H9 (cell line): ENCODE data around the gene SNORC. TPM values are rescaled to one million over a fixed set of nuclear protein-coding genes. Genes with fewer than 3 reads are reported as not detected.
A peak's percentile ranks its signal among the peaks of the same experiment; 100 is the strongest.

Source experiments
- DNase-seq: peaks from one replicate; pipeline ENCODE4 v3.0.0-alpha.2; 2017
- H2AFZ ChIP-seq: one replicate; pipeline ENCODE4 v1.6.1; 2013; ENCODE audit warnings: mild to moderate bottlenecking, low read length, control low read depth, moderate library complexity
- H2AK5ac ChIP-seq: 2 replicates; pipeline ENCODE4 v1.6.1; 2013; ENCODE audit warnings: low read length, control low read depth, mixed read lengths; ENCODE audit not compliant: insufficient read length
- H2BK120ac ChIP-seq: one replicate; pipeline ENCODE4 v1.6.1; 2013; ENCODE audit warnings: low read depth, mild to moderate bottlenecking, low read length, control low read depth, inconsistent platforms; ENCODE audit not compliant: poor library complexity, severe bottlenecking
- H2BK12ac ChIP-seq: 2 replicates; pipeline ENCODE4 v1.6.1; 2013; ENCODE audit warnings: low read length, control low read depth, mixed read lengths, low read depth; ENCODE audit not compliant: insufficient read length
- H2BK15ac ChIP-seq: 2 replicates; pipeline ENCODE4 v1.6.1; 2013; ENCODE audit warnings: low read depth, low read length, control low read depth
- H2BK20ac ChIP-seq: one replicate; pipeline ENCODE4 v1.6.1; 2013; ENCODE audit warnings: low read depth, mild to moderate bottlenecking, low read length, control low read depth, inconsistent platforms; ENCODE audit not compliant: poor library complexity, severe bottlenecking
- H2BK5ac ChIP-seq: 2 replicates; pipeline ENCODE4 v1.6.1; 2013; ENCODE audit warnings: low read length, control low read depth, mixed read lengths; ENCODE audit not compliant: insufficient read length
- H3K14ac ChIP-seq: 2 replicates; pipeline ENCODE4 v1.6.1; 2013; ENCODE audit warnings: low read length, control low read depth; ENCODE audit not compliant: insufficient read depth
- H3K18ac ChIP-seq: 2 replicates; pipeline ENCODE4 v1.6.1; 2013; ENCODE audit warnings: low read depth, mild to moderate bottlenecking, mixed read lengths, low read length, control low read depth; ENCODE audit not compliant: insufficient read length
- H3K23ac ChIP-seq: 2 replicates; pipeline ENCODE4 v1.6.1; 2013; ENCODE audit warnings: low read length, control low read depth, mixed read lengths, low read depth; ENCODE audit not compliant: insufficient read length
- H3K23me2 ChIP-seq: 2 replicates; pipeline ENCODE4 v1.6.1; 2013; ENCODE audit warnings: low read depth, mild to moderate bottlenecking, mixed read lengths, low read length, control low read depth; ENCODE audit not compliant: insufficient read length, poor library complexity, severe bottlenecking
- H3K27ac ChIP-seq: 2 replicates; pipeline ENCODE4 v1.5.1; 2013; ENCODE audit warnings: low read length, control low read depth, mixed read lengths, low read depth; ENCODE audit not compliant: insufficient read length
- H3K27me3 ChIP-seq: 2 replicates; pipeline ENCODE4 v1.6.1; 2013; ENCODE audit warnings: low read length, control low read depth, inconsistent platforms; ENCODE audit not compliant: insufficient read depth
- H3K4ac ChIP-seq: 2 replicates; pipeline ENCODE4 v1.6.1; 2013; ENCODE audit warnings: low read depth, mild to moderate bottlenecking, control low read depth, inconsistent platforms, low read length, moderate library complexity
- H3K4me1 ChIP-seq: 2 replicates; pipeline ENCODE4 v1.6.1; 2013; ENCODE audit warnings: low read length, control low read depth, inconsistent platforms; ENCODE audit not compliant: insufficient read depth
- H3K4me2 ChIP-seq: 2 replicates; pipeline ENCODE4 v1.6.1; 2013; ENCODE audit warnings: low read length, control low read depth, mixed read lengths; ENCODE audit not compliant: insufficient read length, insufficient read depth
- H3K56ac ChIP-seq: 2 replicates; pipeline ENCODE4 v1.6.1; 2013; ENCODE audit warnings: low read depth, mild to moderate bottlenecking, mixed read lengths, low read length, control low read depth; ENCODE audit not compliant: insufficient read length
- H3K79me1 ChIP-seq: 2 replicates; pipeline ENCODE4 v1.6.1; 2013; ENCODE audit warnings: low read depth, mild to moderate bottlenecking, moderate library complexity, low read length, control low read depth, inconsistent platforms; ENCODE audit not compliant: insufficient read depth, poor library complexity, severe bottlenecking
- H3K79me2 ChIP-seq: 2 replicates; pipeline ENCODE4 v1.6.1; 2013; ENCODE audit warnings: low read length, control low read depth, inconsistent platforms; ENCODE audit not compliant: insufficient read depth
- H3K9ac ChIP-seq: 2 replicates; pipeline ENCODE4 v1.6.1; 2013; ENCODE audit warnings: low read length, control low read depth, mixed read lengths; ENCODE audit not compliant: insufficient read length; ENCODE audit errors: extremely low read depth
- H3K9me3 ChIP-seq: one replicate; pipeline ENCODE4 v1.6.1; 2013; ENCODE audit warnings: low read depth, low read length, inconsistent platforms; ENCODE audit not compliant: control insufficient read depth
- H3T11ph ChIP-seq: one replicate; pipeline ENCODE4 v1.6.1; 2013; ENCODE audit warnings: mild to moderate bottlenecking, low read length, control low read depth, inconsistent platforms
- H4K20me1 ChIP-seq: one replicate; pipeline ENCODE4 v1.6.1; 2013; ENCODE audit not compliant: control insufficient read depth, insufficient read length, insufficient read depth
- H4K5ac ChIP-seq: 2 replicates; pipeline ENCODE4 v1.6.1; 2013; ENCODE audit warnings: low read depth, mild to moderate bottlenecking, mixed read lengths, low read length, control low read depth; ENCODE audit not compliant: insufficient read length
- H4K8ac ChIP-seq: replicated peaks from 2 replicates; pipeline ENCODE4 v1.6.1; 2013; ENCODE audit warnings: low read length, control low read depth, mixed read lengths, low read depth; ENCODE audit not compliant: insufficient read length
- H4K91ac ChIP-seq: 2 replicates; pipeline ENCODE4 v1.6.1; 2013; ENCODE audit warnings: low read depth, mild to moderate bottlenecking, moderate library complexity, mixed read lengths, low read length, control low read depth; ENCODE audit not compliant: insufficient read length
- H3K27ac Mint-ChIP-seq, 3 experiments: 2 replicates in 2 of 3; 3 replicates in 1 of 3; pipeline ENCODE4 v1.8.0; 2020 to 2021; ENCODE audit warnings: mixed read lengths in 3 of 3, mild to moderate bottlenecking in 1 of 3, moderate library complexity in 1 of 3
- H3K27me3 Mint-ChIP-seq: 2 replicates; pipeline ENCODE4 v1.8.0; 2021; ENCODE audit warnings: low read depth, mild to moderate bottlenecking, moderate library complexity, mixed read lengths
- H3K36me3 Mint-ChIP-seq, 3 experiments: 2 replicates in 2 of 3; 3 replicates in 1 of 3; pipeline ENCODE4 v1.8.0; 2020 to 2021; ENCODE audit warnings: low read depth in 3 of 3, mixed read lengths in 3 of 3; ENCODE audit not compliant: insufficient read depth in 1 of 3
- H3K4me1 Mint-ChIP-seq, 2 experiments: 2 replicates each; pipeline ENCODE4 v1.8.0; 2020; ENCODE audit warnings: mixed read lengths in 2 of 2
- H3K4me3 Mint-ChIP-seq, 2 experiments: 2 replicates in 1 of 2; 3 replicates in 1 of 2; pipeline ENCODE4 v1.8.0; 2020 to 2021; ENCODE audit warnings: mild to moderate bottlenecking in 2 of 2, mixed read lengths in 2 of 2, moderate library complexity in 1 of 2
- H3K9me3 Mint-ChIP-seq, 2 experiments: 2 replicates in 1 of 2; 3 replicates in 1 of 2; pipeline ENCODE4 v1.8.0; 2020; ENCODE audit warnings: mild to moderate bottlenecking in 2 of 2, mixed read lengths in 2 of 2, moderate library complexity in 1 of 2
- WGBS: extraction: QIAGEN DNeasy Blood & Tissue Kit; methylation state at CpG from one replicate; pipeline ENCODE4 v1.1.7; 2013; ENCODE audit warnings: missing lambda C conversion rate, low lambda C conversion rate, mixed read lengths; ENCODE audit not compliant: insufficient read length; ENCODE audit errors: extremely low coverage; 5-methylcytosine and 5-hydroxymethylcytosine counted together
- total RNA-seq: library from RNA; stranded (reverse); gene quantifications from 2 replicates; pipeline ENCODE4 v1.2.1, GENCODE V29; 2021
- TF ChIP-seq, protein P1 (sequence below): fragments of 200-600 bp; sonication (generic); conservative IDR thresholded peaks from 3 replicates; pipeline ENCODE4 v1.8.0; 2021; ENCODE audit warnings: antibody characterized with exemption, mild to moderate bottlenecking

Gene SNORC
- total RNA-seq, 1 experiment from 2014 or later: 1.1 TPM

DNA sequence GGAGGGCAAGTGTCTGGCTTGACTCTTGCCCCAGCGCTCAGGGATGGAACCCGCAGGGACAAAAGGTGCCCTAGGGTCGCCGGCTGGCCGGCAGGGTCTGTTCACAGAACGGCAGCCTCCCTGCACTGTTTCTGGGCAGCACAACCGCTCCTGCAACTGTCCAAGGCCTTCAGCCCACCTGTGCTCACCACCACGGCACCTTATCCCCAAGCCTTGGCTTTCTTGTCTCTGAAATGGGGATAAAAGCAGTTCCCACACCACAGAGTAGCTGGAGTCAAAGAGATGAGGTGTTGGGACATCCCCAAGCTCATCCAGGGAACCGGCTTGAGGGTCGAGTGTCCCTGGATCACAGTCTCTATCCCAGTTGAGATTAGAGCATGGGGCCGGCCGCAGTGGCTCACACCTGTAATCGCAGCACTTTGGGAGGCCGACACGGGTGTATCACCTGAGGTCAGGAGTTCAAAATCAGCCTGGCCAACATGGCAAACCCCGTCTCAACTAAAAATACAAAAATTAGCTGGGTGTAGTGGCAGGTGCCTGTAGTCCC is 4.7 kb downstream of the SNORC start:
- H3K27ac ChIP-seq: no peak overlapping the region
- H2BK12ac ChIP-seq: no peak overlapping the region
- H3K14ac ChIP-seq: no peak overlapping the region
- TF ChIP-seq, protein P1, sequence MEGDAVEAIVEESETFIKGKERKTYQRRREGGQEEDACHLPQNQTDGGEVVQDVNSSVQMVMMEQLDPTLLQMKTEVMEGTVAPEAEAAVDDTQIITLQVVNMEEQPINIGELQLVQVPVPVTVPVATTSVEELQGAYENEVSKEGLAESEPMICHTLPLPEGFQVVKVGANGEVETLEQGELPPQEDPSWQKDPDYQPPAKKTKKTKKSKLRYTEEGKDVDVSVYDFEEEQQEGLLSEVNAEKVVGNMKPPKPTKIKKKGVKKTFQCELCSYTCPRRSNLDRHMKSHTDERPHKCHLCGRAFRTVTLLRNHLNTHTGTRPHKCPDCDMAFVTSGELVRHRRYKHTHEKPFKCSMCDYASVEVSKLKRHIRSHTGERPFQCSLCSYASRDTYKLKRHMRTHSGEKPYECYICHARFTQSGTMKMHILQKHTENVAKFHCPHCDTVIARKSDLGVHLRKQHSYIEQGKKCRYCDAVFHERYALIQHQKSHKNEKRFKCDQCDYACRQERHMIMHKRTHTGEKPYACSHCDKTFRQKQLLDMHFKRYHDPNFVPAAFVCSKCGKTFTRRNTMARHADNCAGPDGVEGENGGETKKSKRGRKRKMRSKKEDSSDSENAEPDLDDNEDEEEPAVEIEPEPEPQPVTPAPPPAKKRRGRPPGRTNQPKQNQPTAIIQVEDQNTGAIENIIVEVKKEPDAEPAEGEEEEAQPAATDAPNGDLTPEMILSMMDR: no peak
- no peaks in the 10 kb centered on the region for H3K79me1 ChIP-seq
- H3K23ac ChIP-seq: no peak overlapping the region
- Mint-ChIP-seq H3K9me3 (no peaks in the 10 kb centered on the region; a peak in 1 of 5 replicates), H3K27me3 (peaks cover 33% of the 10 kb centered on the region), H3K36me3 (no peaks in the 10 kb centered on the region; a peak in 1 of 7 replicates), H3K27ac (no peak overlapping the region), H3K4me3 (peak overlapping the region in 1 of 2 experiments; percentile 75; a peak in 2 of 5 replicates), H3K4me1 (peaks cover 0 to 5% of the 10 kb centered on the region in 2 experiments; a peak in 1 of 4 replicates)
- no peak overlapping the region for H3K18ac ChIP-seq
- no peak overlapping the region for H2AFZ ChIP-seq
- no peak overlapping the region for H3K4ac ChIP-seq
- H3K56ac ChIP-seq: no peak overlapping the region
- no peak overlapping the region for H4K8ac ChIP-seq
- no peak overlapping the region for H2BK5ac ChIP-seq
- no peak overlapping the region for H3K9ac ChIP-seq
- no peak overlapping the region for H3T11ph ChIP-seq
- no peaks in the 10 kb centered on the region for H3K9me3 ChIP-seq
- no peak overlapping the region for H2BK20ac ChIP-seq
- WGBS: no CpG with 5 or more reads among the region's 16 CpGs
- H3K4me1 ChIP-seq: no peaks in the 10 kb centered on the region
- no peak overlapping the region for H3K4me2 ChIP-seq
- H4K20me1 ChIP-seq: no peaks in the 10 kb centered on the region
- peaks cover 8% of the 10 kb centered on the region; the same call in 1 of the 2 replicates for H3K27me3 ChIP-seq
- no peak overlapping the region for H2BK15ac ChIP-seq
- H3K23me2 ChIP-seq: peaks cover 7% of the 10 kb centered on the region
- H4K5ac ChIP-seq: no peak overlapping the region
- H2AK5ac ChIP-seq: no peak overlapping the region
- no peaks in the 10 kb centered on the region for H3K79me2 ChIP-seq
- H2BK120ac ChIP-seq: no peak overlapping the region
- DNase-seq: no peak
- no peak overlapping the region for H4K91ac ChIP-seq
